HFF-Myc (cell line): ENCODE measurements around the gene ELAPOR1.

Source experiments
- DNase-seq: peaks from one replicate; pipeline ENCODE4 v3.0.0-alpha.2; 2011; ENCODE audit warnings: low read depth; ENCODE audit errors: extremely low read depth
- H3K4me3 ChIP-seq: replicated peaks from 2 replicates; pipeline ENCODE4 v1.5.1; 2011; ENCODE audit warnings: low read depth, mild to moderate bottlenecking, control low read depth, low read length
- TF ChIP-seq, protein P1 (sequence below): IDR thresholded peaks from 2 replicates; pipeline ENCODE4 v1.5.1; 2012; ENCODE audit warnings: mild to moderate bottlenecking, low read depth, low read length, control low read depth; ENCODE audit errors: missing control alignments

The ELAPOR1 gene

DNA sequence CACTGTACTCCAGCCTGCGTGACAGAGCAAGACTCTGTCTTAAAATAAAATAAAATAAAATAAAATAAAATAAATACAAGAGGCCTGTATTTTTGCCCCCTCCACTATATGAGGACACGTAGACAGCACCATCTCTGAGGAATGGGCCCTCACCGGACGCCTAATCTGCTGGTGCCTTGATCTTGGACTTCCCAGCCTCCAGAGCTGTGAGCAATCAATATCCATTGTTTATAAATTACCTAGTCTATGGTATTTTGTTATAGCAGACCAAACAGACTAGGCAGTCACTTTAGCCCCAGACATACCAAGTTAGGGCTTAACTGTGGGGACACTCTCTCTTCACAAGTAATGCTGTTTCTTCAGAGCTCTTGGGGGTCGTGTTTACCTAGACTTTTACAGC is 6.4 kb downstream of the ELAPOR1 start:
- TF ChIP-seq, protein P1, sequence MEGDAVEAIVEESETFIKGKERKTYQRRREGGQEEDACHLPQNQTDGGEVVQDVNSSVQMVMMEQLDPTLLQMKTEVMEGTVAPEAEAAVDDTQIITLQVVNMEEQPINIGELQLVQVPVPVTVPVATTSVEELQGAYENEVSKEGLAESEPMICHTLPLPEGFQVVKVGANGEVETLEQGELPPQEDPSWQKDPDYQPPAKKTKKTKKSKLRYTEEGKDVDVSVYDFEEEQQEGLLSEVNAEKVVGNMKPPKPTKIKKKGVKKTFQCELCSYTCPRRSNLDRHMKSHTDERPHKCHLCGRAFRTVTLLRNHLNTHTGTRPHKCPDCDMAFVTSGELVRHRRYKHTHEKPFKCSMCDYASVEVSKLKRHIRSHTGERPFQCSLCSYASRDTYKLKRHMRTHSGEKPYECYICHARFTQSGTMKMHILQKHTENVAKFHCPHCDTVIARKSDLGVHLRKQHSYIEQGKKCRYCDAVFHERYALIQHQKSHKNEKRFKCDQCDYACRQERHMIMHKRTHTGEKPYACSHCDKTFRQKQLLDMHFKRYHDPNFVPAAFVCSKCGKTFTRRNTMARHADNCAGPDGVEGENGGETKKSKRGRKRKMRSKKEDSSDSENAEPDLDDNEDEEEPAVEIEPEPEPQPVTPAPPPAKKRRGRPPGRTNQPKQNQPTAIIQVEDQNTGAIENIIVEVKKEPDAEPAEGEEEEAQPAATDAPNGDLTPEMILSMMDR: no peak
- no peak for DNase-seq
- no peak overlapping the region for H3K4me3 ChIP-seq

DNA sequence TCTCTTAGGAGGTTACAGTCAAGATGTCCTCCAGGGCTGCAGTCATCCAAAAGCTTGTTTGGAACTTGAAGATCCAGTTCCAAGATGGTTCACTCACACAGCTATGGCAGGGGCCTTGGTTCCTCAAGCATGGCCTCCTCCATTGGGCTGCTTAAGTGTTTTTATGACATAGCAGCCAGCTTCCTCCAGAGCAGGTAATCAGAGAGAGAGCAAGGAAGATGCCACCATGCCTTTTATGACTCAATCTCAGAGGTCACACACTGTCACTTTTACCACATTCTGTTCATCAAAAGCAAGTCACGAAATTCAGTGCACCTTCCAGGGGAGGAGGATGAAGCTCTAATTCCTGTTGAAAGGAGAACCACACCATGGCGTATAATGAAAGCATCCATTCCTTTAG is 17.1 kb downstream of the ELAPOR1 start:
- TF ChIP-seq, protein P1: no peak
- no peak for DNase-seq
- H3K4me3 ChIP-seq: no peak overlapping the region

DNA sequence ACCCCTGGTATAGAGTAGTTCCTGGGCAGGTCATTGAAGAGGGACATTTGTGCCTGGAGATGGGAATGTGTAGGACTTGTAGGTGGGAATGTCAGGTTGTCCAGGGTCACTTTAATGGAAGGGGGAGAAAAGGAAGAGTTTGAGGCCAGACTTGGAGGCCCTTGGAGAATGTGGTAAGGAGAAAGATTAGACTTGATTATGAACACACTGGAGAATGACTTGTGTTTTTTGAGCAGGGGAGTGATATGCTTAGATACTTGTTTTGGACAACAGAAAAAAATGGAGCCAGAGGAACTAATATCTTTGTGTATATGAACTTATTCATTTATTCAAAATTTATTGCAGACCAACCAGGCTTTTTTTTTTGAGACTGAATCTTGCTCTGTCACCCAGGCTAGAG is 17.9 kb downstream of the ELAPOR1 start:
- DNase-seq: no peak
- TF ChIP-seq, protein P1: no peak
- H3K4me3 ChIP-seq: no peak overlapping the region

DNA sequence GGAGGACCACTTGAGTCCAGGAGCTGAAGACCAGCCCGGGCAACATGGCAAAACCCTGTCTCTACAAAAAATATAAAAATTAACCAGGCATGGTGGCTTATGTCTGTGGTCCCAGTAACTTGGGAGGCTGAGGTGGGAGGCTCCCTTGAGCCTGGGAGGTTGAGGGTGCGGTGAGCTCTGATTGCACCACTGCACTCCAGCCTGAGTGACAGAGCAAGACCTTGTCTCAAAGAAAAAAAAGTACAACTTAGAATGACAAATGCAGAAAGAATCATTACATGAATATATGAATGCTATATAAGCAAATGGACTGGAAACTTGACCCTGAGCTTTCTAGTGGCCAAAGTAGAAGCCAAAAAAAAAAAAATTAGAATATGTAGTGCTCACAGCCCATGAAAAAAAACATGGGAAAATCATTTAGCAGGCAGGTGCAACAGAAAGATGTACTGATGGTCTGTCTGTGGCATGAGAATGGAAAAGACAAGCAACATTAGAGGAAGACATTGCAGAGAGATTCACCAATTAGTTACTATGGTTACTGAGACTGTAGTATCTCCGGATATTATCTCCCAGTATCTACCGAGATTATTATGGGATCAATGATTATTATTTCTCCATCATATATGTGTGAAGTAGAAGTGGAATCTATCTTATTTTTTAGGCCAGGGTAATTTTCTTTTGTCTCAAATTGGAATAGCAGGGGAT is 19.2 kb downstream of the ELAPOR1 start:
- H3K4me3 ChIP-seq: no peak overlapping the region
- TF ChIP-seq, protein P1: no peak
- no peak for DNase-seq

DNA sequence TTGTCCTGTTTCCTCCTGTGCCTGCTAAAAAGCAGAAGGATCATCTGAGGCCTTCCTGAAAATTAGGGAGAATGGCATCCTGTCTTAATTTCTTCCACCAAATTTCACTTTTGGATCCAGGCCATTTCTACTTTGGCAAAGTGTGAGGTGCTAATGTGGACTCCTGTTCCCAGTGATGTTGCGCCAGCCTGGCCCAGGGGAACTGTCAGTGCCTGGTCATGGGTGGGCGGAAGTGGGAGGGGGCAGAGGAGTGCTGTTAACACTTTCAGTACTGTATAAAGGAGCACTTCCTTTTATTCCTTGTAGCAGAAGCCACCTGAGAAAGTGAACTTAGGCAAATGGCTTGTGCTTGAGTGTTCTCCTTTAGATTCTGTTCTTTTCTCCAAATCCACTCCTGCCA is 19.9 kb downstream of the ELAPOR1 start:
- no peak for DNase-seq
- TF ChIP-seq, protein P1: no peak
- no peak overlapping the region for H3K4me3 ChIP-seq

DNA sequence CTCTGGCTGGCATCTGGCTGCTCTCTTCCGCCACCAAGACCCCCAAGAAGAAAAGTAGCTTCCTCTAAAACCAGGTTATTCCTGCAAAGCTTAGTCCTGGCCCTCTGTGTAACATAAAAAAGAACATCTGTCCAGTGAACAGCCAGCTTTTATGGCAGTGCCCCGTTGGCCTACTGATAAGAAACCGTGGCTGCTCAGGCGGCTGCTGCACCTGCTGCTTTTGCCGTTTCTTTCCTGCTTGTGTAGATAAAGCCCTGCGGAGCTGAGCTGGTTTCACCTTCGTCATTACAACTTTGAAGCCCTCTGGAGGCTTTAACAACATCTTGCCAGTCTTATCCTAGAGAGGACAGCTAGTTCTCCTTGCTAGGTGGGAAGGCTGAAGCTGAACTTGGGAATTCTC is 20.5 kb downstream of the ELAPOR1 start:
- no peak overlapping the region for H3K4me3 ChIP-seq
- TF ChIP-seq, protein P1: no peak
- DNase-seq: no peak

DNA sequence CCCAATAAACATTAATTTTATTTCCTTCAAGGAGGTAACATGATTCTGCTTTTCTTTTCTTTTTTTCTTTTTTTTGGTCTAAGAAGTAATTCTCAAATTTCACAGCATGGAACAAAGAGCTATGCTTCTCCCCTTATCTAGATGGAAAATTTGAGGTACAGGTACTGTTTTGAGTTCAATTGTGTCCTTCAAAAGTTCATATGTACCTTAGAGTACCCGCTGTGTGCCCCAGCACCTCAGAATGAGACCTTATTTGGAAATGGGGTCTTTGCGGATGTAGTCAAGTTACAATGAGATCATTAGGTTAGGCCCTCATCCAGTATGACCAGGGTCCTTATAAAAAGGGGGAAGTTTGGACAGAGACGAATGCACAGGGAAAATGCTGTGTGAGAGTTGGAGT is 22.0 kb downstream of the ELAPOR1 start:
- H3K4me3 ChIP-seq: no peak overlapping the region
- TF ChIP-seq, protein P1: no peak
- DNase-seq: no peak
